LHCN-M2 (cell line): ENCODE data around the gene SLC23A1. TPM values are rescaled to one million over a fixed set of nuclear protein-coding genes. Genes with fewer than 3 reads are reported as not detected.

ENCODE experiments used
- total RNA-seq: library from RNA; depleted of rRNA; stranded (reverse); fragments of >200 nt; gene quantifications from 2 replicates; pipeline ENCODE4 v1.2.3, GENCODE V29; 2014; rRNA removed

The SLC23A1 gene
- total RNA-seq, 1 experiment from 2014 or later: not detected

Other genes with a start within 250 kb of the SLC23A1 start
- 37.0 and 41.4 TPM in 2 replicates for gene SIL1, start 184.9 kb downstream of the SLC23A1 start, total RNA-seq
- 268 and 269 TPM in 2 replicates for gene MATR3, start 89.6 kb downstream of the SLC23A1 start, total RNA-seq
- 50.1 and 56.5 TPM in 2 replicates for gene PAIP2, start 41.4 kb downstream of the SLC23A1 start, total RNA-seq
- not detected in 2 replicates for gene MZB1, start 6.6 kb upstream of the SLC23A1 start, total RNA-seq
- gene PROB1, start 11.8 kb upstream of the SLC23A1 start, total RNA-seq: 6.0 and 6.2 TPM in 2 replicates
- gene SPATA24, start 20.8 kb upstream of the SLC23A1 start, total RNA-seq: 3.7 and 4.1 TPM in 2 replicates
- 10.9 and 13.5 TPM in 2 replicates for gene DNAJC18, start 56.2 kb upstream of the SLC23A1 start, total RNA-seq
- 0.19 and 0.40 TPM in 2 replicates for gene ECSCR, start 79.4 kb upstream of the SLC23A1 start, total RNA-seq
- gene SMIM33, start 87.7 kb upstream of the SLC23A1 start, total RNA-seq: not detected in 2 replicates
- gene STING1, start 99.5 kb upstream of the SLC23A1 start, total RNA-seq: 79.2 and 92.7 TPM in 2 replicates
- gene UBE2D2, start 178.0 kb upstream of the SLC23A1 start, total RNA-seq: 80.0 and 88.2 TPM in 2 replicates